ENCODE results near the gene NME7. TPM values are rescaled to one million over a fixed set of nuclear protein-coding genes. Genes with fewer than 3 reads are reported as not detected.
A peak's percentile ranks its signal among the peaks of the same experiment; 100 is the strongest.

Gene NME7
- polyA plus RNA-seq, 1 of the 3 experiments (the other 2 are of a cell fraction): 13.7 TPM

DNA sequence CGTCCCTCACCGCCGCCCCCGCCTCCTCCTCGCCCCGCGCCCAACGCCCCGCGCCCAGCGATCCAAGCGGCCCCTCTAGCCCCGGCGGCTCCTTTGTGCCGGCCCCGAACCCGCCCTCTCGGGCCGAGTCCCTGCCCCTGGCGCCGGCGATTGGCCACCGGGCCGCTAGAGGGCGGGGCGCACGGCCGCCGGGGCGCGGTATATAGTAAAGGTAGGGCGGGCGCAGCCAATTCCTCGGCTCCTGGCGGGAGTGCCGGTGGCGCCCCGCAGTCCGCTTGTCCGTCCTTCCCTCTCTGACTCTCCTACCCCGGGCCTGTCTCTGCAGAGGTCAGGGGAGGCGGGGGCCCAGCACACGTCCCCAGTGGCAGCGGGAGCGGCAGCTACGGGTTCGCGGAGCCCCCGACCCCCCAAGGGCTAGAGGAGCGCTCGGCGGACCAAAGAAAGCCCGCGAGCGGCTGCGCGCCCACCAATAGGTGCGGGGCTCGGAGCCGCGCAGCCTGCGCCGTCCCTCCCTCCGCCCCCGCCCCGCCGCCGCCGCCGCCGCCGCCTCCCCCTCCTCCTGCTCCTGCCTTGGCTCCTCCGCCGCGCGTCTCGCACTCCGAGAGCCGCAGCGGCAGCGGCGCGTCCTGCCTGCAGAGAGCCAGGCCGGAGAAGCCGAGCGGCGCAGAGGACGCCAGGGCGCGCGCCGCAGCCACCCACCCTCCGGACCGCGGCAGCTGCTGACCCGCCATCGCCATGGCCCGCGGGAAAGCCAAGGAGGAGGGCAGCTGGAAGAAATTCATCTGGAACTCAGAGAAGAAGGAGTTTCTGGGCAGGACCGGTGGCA is 261.3 kb downstream of the NME7 start, which contains the start of gene ATP1B1:
ATP1B1 (plus strand) TSS at position 596 of the 826 bp plus-strand sequence; CDS start at position 736, 140 bp downstream.
- peak within 1 kb of the TSS; percentile 81 for H3K4me2 ChIP-seq
- H3K9me2 ChIP-seq: no peaks in the 10 kb centered on the region
- 2% methylated on average over 8 of the region's 100 CpGs for WGBS (ENCODE audit: low lambda C conversion rate)
- H3K27me3 ChIP-seq (ENCODE audit: insufficient read depth): no peaks in the 10 kb centered on the region
- H4K20me1 ChIP-seq (ENCODE audit: insufficient read depth): no peaks in the 10 kb centered on the region
- peaks cover 23% of the 10 kb centered on the region for H3F3A ChIP-seq (replicated peaks; ENCODE audit: insufficient read depth)
- no peaks in the 10 kb centered on the region for H3K9me3 ChIP-seq
- peak within 1 kb of the TSS; percentile 95 to 97 for H3K27ac ChIP-seq (ENCODE audit: low read depth in 2 of 2, low read length in 1 of 2)
- peaks cover 48% of the 10 kb centered on the region for H3K79me2 ChIP-seq (ENCODE audit: insufficient read depth)
- H3K4me1 ChIP-seq (ENCODE audit: control insufficient read depth in 1 of 2, insufficient read depth in 2 of 2, low read depth in 1 of 2, low read length in 1 of 2): peaks cover 28 to 64% of the 10 kb centered on the region in 2 experiments
- ChIA-PET CTCF (interaction anchor here (0.6 to 8.9 kb wide), 8 partner anchors 12 to 500 kb away, joined by 3 to 92 read pairs (median 4); no protein-coding TSS in a partner anchor), POLR2A (interaction anchor here (0.6 to 1.5 kb wide), 19 partner anchors 10 to 503 kb away, joined by 3 to 9 read pairs (median 4); partner anchors contain the start of genes BLZF1, DPT and NME7)
- peak within 1 kb of the TSS; percentile 84 to 85 for H3K4me3 ChIP-seq (ENCODE audit: low read depth in 2 of 2, low read length in 1 of 2)
- H3K9ac ChIP-seq: peak within 1 kb of the TSS; percentile 85
- peaks cover 1 to 3% of the 10 kb centered on the region in 2 experiments for H3K36me3 ChIP-seq (replicated peaks in 1 of 2; ENCODE audit: control insufficient read depth in 1 of 2, insufficient read depth in 2 of 2, low read length in 1 of 2)
- peak within 1 kb of the TSS; percentile 65 for H2AFZ ChIP-seq (ENCODE audit: low read depth)
- DNase-seq: peak; percentile 96
- TF ChIP-seq ELF1 (IDR thresholded peaks at IDR 0.05): no peak
- TF ChIP-seq EZH2phosphoT487 (IDR thresholded peaks at IDR 0.05; ENCODE audit: borderline replicate concordance, low read depth): no peak
- TF ChIP-seq RCOR1 (IDR thresholded peaks at IDR 0.05; ENCODE audit: low read length): no peak
- TF ChIP-seq SIN3A (IDR thresholded peaks at IDR 0.05; ENCODE audit: borderline replicate concordance, low read depth, low read length): no peak
- TF ChIP-seq RXRA (IDR thresholded peaks at IDR 0.05; ENCODE audit: borderline replicate concordance, low read depth): no peak
- no peak; the same call in 1 of the 2 replicates for TF ChIP-seq PBX3 (IDR thresholded peaks at IDR 0.05)
- TF ChIP-seq RAD21 (IDR thresholded peaks at IDR 0.05; ENCODE audit: low read length): no peak
- TF ChIP-seq TCF12 (IDR thresholded peaks at IDR 0.05): no peak
- peak; percentile 78 for TF ChIP-seq TAF1 (IDR thresholded peaks at IDR 0.05; ENCODE audit: borderline replicate concordance, low read depth, low read length)
- TF ChIP-seq SMC3 (IDR thresholded peaks at IDR 0.05; ENCODE audit: low read depth, low read length): no peak
- TF ChIP-seq REST (IDR thresholded peaks at IDR 0.05; ENCODE audit: low read depth, low read length): peak; percentile 9; the same call in 1 of the 2 replicates
- peak; percentile 13; the same call in 1 of the 2 replicates for TF ChIP-seq CTCF (IDR thresholded peaks at IDR 0.05)
- TF ChIP-seq RFX5 (IDR thresholded peaks at IDR 0.05; ENCODE audit: low read length): no peak
- no peak for TF ChIP-seq EP300 (IDR thresholded peaks at IDR 0.05; ENCODE audit: borderline replicate concordance in 1 of 2, low read depth in 1 of 2, low read length in 1 of 2)
- peak; percentile 35 for TF ChIP-seq NRF1 (IDR thresholded peaks at IDR 0.05; ENCODE audit: low read depth, low read length)
- no peak for TF ChIP-seq FOSL2 (IDR thresholded peaks at IDR 0.05; ENCODE audit: borderline replicate concordance, low read depth)
- no peak for TF ChIP-seq GATA2 (CRISPR knock-in tag; IDR thresholded peaks at IDR 0.05)
- TF ChIP-seq FOXJ3 (CRISPR knock-in tag; IDR thresholded peaks at IDR 0.05): no peak
- 0 out of 2 replicates have a peak, but pooled peaks have one; percentile 12 for TF ChIP-seq MXI1 (IDR thresholded peaks at IDR 0.05; ENCODE audit: low read depth, low read length)
- TF ChIP-seq, protein P1, sequence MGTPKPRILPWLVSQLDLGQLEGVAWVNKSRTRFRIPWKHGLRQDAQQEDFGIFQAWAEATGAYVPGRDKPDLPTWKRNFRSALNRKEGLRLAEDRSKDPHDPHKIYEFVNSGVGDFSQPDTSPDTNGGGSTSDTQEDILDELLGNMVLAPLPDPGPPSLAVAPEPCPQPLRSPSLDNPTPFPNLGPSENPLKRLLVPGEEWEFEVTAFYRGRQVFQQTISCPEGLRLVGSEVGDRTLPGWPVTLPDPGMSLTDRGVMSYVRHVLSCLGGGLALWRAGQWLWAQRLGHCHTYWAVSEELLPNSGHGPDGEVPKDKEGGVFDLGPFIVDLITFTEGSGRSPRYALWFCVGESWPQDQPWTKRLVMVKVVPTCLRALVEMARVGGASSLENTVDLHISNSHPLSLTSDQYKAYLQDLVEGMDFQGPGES (IDR thresholded peaks at IDR 0.05; ENCODE audit: low read depth, low read length): no peak
- no peak for TF ChIP-seq YY1 (IDR thresholded peaks at IDR 0.05; ENCODE audit: low read depth)
- no peak for TF ChIP-seq TEAD4 (IDR thresholded peaks at IDR 0.05; ENCODE audit: borderline replicate concordance, insufficient read depth)
- no peak for TF ChIP-seq JUND (IDR thresholded peaks at IDR 0.05)
- TF ChIP-seq, protein P2, sequence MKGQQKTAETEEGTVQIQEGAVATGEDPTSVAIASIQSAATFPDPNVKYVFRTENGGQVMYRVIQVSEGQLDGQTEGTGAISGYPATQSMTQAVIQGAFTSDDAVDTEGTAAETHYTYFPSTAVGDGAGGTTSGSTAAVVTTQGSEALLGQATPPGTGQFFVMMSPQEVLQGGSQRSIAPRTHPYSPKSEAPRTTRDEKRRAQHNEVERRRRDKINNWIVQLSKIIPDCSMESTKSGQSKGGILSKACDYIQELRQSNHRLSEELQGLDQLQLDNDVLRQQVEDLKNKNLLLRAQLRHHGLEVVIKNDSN (IDR thresholded peaks at IDR 0.05; ENCODE audit: borderline replicate concordance, low read depth): no peak
- TF ChIP-seq NFIC (IDR thresholded peaks at IDR 0.05; ENCODE audit: borderline replicate concordance): no peak

Data from SK-N-SH (cell line).